ENCODE data around the gene NFKBIA. TPM values are rescaled to one million over a fixed set of nuclear protein-coding genes. Genes with fewer than 3 reads are reported as not detected.

NFKBIA gene
- total and polyA plus RNA-seq, 2 donors (not counting 1 experiment from before 2014, with no cell fraction given): 17.7 to 67.9 TPM

DNA sequence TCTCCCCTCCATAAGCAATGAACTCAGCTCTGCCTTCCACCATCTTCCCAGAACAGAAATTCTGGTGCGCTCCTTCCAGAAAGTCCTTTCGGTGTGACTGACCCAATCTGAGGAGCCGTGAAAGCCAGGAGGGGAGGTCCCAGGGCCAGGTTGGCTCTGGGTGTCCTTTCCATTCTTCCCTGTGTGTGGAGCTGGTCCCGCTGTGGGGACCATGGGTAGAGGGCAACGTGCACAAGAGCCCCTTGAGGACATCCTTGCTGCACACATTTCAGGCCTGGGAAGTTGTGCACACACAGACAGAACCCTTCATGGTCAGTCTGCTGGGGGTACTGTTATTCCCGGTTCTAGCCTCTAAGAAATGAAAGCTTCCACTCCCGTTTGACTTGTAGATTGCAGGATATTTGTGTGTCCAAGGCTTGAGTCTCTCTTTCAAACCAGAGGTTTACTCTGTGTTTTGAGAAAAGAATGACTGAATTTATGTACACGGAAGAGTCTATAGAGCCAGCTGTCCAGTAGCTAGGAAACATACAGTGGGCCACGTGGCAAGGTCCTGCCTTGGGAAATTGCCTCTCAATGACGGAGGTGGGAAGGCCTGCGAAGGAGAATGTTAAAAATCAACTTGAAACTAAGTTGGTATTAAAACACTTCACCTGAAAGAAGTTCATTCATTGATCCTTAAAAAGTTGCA lies 10.1 kb downstream of the NFKBIA start:
- H3K9ac ChIP-seq (ENCODE audit: insufficient read depth, low read length): no peak overlapping the region
- no peak overlapping the region for H3K27ac ChIP-seq (ENCODE audit: insufficient read depth, low read length)
- H3K36me3 ChIP-seq (ENCODE audit: control insufficient read depth, insufficient read depth, low read length): no peaks in the 10 kb centered on the region
- no peak overlapping the region for H3K4me2 ChIP-seq (ENCODE audit: extremely low read depth, insufficient read depth, low read length)
- TF ChIP-seq, protein P1, sequence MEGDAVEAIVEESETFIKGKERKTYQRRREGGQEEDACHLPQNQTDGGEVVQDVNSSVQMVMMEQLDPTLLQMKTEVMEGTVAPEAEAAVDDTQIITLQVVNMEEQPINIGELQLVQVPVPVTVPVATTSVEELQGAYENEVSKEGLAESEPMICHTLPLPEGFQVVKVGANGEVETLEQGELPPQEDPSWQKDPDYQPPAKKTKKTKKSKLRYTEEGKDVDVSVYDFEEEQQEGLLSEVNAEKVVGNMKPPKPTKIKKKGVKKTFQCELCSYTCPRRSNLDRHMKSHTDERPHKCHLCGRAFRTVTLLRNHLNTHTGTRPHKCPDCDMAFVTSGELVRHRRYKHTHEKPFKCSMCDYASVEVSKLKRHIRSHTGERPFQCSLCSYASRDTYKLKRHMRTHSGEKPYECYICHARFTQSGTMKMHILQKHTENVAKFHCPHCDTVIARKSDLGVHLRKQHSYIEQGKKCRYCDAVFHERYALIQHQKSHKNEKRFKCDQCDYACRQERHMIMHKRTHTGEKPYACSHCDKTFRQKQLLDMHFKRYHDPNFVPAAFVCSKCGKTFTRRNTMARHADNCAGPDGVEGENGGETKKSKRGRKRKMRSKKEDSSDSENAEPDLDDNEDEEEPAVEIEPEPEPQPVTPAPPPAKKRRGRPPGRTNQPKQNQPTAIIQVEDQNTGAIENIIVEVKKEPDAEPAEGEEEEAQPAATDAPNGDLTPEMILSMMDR (conservative IDR thresholded peaks at IDR 0.05 in 1 of 2, IDR thresholded peaks at IDR 0.05 in 1 of 2; ENCODE audit: low read depth in 1 of 2, low read length in 2 of 2): no peak
- TF ChIP-seq EZH2 (IDR thresholded peaks at IDR 0.05; ENCODE audit: low read length, missing control alignments): no peak
- H3K9me3 ChIP-seq (ENCODE audit: control insufficient read depth, insufficient read depth, low read depth, low read length): no peaks in the 10 kb centered on the region
- no peaks in the 10 kb centered on the region for H4K20me1 ChIP-seq (ENCODE audit: control insufficient read depth, extremely low read depth, insufficient read depth, low read length)
- no peak overlapping the region for H3K4me3 ChIP-seq (replicated peaks in 1 of 4; ENCODE audit: control extremely low read depth in 1 of 4, insufficient read depth in 1 of 4, low read depth in 3 of 4, low read length in 4 of 4)
- H3K27me3 ChIP-seq (ENCODE audit: control insufficient read depth, insufficient read depth, low read length): no peaks in the 10 kb centered on the region
- no peaks in the 10 kb centered on the region for H3K79me2 ChIP-seq (ENCODE audit: control insufficient read depth, insufficient read depth, low read length)
- H3K4me1 ChIP-seq (ENCODE audit: control insufficient read depth, extremely low read depth, insufficient read depth, low read length): peaks cover 3% of the 10 kb centered on the region
- H2AFZ ChIP-seq (ENCODE audit: low read length): no peak overlapping the region
- DNase-seq (ENCODE audit: low read depth in 2 of 2): no peak

DNA sequence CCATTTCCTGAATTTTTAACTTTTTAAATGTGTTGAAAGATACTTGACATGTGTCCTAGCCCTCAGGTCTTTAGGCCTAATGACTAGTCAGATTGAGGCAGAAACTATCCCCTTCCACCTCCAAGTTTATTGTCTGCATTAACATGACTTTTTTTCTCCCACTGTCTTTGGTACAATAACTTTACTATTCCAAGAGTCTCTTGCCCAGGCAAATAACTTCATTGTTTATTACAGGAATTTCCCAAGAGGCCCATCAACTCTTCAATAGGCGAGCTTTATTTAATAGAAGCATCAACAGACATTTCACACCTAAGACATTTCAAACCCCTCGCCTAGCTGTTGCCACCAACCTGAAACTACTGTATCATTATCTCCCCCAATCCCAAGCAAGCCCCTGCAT lies 10.7 kb downstream of the NFKBIA start:
- Histone ChIP-seq H3K9me3 (ENCODE audit: control insufficient read depth, insufficient read depth, low read depth, low read length) (no peaks in the 10 kb centered on the region), H3K27me3 (ENCODE audit: control insufficient read depth, insufficient read depth, low read length) (no peaks in the 10 kb centered on the region), H3K9ac (ENCODE audit: insufficient read depth, low read length) (no peak overlapping the region), H3K4me2 (ENCODE audit: extremely low read depth, insufficient read depth, low read length) (no peak overlapping the region), H3K4me1 (ENCODE audit: control insufficient read depth, extremely low read depth, insufficient read depth, low read length) (peaks cover 3% of the 10 kb centered on the region), H3K27ac (ENCODE audit: insufficient read depth, low read length) (no peak overlapping the region), H2AFZ (ENCODE audit: low read length) (no peak overlapping the region), H3K79me2 (ENCODE audit: control insufficient read depth, insufficient read depth, low read length) (no peaks in the 10 kb centered on the region), H3K36me3 (ENCODE audit: control insufficient read depth, insufficient read depth, low read length) (no peaks in the 10 kb centered on the region), H3K4me3 (replicated peaks in 1 of 4; ENCODE audit: control extremely low read depth in 1 of 4, insufficient read depth in 1 of 4, low read depth in 3 of 4, low read length in 4 of 4) (no peak overlapping the region), H4K20me1 (ENCODE audit: control insufficient read depth, extremely low read depth, insufficient read depth, low read length) (no peaks in the 10 kb centered on the region)
- TF ChIP-seq, protein P1 (conservative IDR thresholded peaks at IDR 0.05 in 1 of 2, IDR thresholded peaks at IDR 0.05 in 1 of 2; ENCODE audit: low read depth in 1 of 2, low read length in 2 of 2): no peak
- no peak for TF ChIP-seq EZH2 (IDR thresholded peaks at IDR 0.05; ENCODE audit: low read length, missing control alignments)
- DNase-seq (ENCODE audit: low read depth in 2 of 2): no peak

DNA sequence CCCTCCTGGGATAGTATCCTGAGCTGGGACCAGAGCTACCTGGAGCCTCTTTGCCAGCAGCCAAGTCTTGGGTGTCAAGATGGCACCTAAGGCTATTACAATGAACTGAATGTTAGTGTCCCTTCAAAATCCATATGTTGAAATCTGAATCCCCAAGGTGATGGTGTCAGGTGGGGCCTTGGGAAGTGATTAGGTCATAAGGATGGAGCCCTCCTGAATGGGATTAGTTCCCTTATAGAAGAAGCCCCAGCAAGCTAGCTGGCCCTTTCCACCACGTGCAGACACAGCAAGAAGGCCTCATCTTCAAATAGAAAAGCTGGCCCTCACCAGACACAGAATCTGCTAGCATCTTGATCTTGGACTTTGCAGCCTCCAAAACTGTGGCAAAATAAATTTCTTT lies 12.4 kb downstream of the NFKBIA start:
- no peaks in the 10 kb centered on the region for H3K27me3 ChIP-seq (ENCODE audit: control insufficient read depth, insufficient read depth, low read length)
- no peak overlapping the region for H3K9ac ChIP-seq (ENCODE audit: insufficient read depth, low read length)
- H3K9me3 ChIP-seq (ENCODE audit: control insufficient read depth, insufficient read depth, low read depth, low read length): no peaks in the 10 kb centered on the region
- no peaks in the 10 kb centered on the region for H4K20me1 ChIP-seq (ENCODE audit: control insufficient read depth, extremely low read depth, insufficient read depth, low read length)
- H3K4me3 ChIP-seq (replicated peaks in 1 of 4; ENCODE audit: control extremely low read depth in 1 of 4, insufficient read depth in 1 of 4, low read depth in 3 of 4, low read length in 4 of 4): no peak overlapping the region
- H3K79me2 ChIP-seq (ENCODE audit: control insufficient read depth, insufficient read depth, low read length): no peaks in the 10 kb centered on the region
- H3K4me1 ChIP-seq (ENCODE audit: control insufficient read depth, extremely low read depth, insufficient read depth, low read length): peaks cover 3% of the 10 kb centered on the region
- no peak overlapping the region for H3K27ac ChIP-seq (ENCODE audit: insufficient read depth, low read length)
- H3K36me3 ChIP-seq (ENCODE audit: control insufficient read depth, insufficient read depth, low read length): no peaks in the 10 kb centered on the region
- no peak for DNase-seq (ENCODE audit: low read depth in 2 of 2)
- no peak overlapping the region for H3K4me2 ChIP-seq (ENCODE audit: extremely low read depth, insufficient read depth, low read length)
- no peak overlapping the region for H2AFZ ChIP-seq (ENCODE audit: low read length)
- TF ChIP-seq EZH2 (IDR thresholded peaks at IDR 0.05; ENCODE audit: low read length, missing control alignments): no peak
- TF ChIP-seq, protein P1 (conservative IDR thresholded peaks at IDR 0.05 in 1 of 2, IDR thresholded peaks at IDR 0.05 in 1 of 2; ENCODE audit: low read depth in 1 of 2, low read length in 2 of 2): no peak

Measured in fibroblast of lung (primary cell).